ENCODE data around the gene MSMB.

DNA sequence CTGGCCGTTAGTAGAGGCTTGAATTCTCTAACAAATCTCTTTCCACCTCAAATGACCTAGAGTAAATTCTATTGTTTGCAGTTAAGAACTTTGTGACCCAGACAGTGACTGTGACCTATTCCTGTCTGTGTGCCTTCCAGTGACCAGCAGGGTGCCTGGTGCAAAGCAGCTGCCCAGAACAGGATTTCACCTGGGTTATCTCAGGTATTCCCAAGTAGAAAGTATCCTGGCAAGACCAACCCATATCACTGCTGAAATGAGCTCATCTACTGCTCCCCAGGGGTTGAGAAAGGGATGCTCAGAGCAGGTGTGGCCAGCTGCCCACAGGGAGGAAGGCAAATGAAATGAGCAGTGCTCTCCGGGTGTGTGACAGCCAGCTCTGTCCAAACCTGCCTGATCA is 2.1 kb upstream of the MSMB start:
- TF ChIP-seq, protein P1, sequence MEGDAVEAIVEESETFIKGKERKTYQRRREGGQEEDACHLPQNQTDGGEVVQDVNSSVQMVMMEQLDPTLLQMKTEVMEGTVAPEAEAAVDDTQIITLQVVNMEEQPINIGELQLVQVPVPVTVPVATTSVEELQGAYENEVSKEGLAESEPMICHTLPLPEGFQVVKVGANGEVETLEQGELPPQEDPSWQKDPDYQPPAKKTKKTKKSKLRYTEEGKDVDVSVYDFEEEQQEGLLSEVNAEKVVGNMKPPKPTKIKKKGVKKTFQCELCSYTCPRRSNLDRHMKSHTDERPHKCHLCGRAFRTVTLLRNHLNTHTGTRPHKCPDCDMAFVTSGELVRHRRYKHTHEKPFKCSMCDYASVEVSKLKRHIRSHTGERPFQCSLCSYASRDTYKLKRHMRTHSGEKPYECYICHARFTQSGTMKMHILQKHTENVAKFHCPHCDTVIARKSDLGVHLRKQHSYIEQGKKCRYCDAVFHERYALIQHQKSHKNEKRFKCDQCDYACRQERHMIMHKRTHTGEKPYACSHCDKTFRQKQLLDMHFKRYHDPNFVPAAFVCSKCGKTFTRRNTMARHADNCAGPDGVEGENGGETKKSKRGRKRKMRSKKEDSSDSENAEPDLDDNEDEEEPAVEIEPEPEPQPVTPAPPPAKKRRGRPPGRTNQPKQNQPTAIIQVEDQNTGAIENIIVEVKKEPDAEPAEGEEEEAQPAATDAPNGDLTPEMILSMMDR (IDR thresholded peaks at IDR 0.05; ENCODE audit: low read length) = no peak
- TF ChIP-seq EZH2 (optimal IDR thresholded peaks at IDR 0.05; ENCODE audit: low read depth, low read length) = no peak
